Measurements from ENCODE around the gene IPO4.

The IPO4 gene

GRCh38 chr14:24192933-24193332 lies 4.3 kb upstream of the IPO4 start:
- DNase-seq, result no peak

DNA sequence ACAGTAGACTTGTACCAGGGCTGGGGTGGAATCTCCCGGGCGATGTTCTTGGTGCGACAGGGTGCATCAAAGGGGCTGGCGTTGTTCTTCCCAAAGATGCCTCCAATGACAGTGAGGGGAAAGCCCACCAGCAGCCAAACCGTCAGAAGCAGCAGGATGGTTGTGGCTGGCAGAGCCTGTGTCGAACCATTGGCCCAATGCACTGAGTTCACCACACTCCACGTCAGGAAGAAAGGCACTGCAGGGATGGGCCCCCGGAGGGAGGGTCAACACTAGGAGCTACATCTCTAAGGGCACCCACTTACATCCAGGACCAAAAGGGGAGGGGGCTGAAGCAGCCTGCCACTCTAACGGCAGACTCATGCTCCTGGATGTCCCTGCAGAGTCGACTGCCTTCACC lies 1.8 kb upstream of the IPO4 start:
- DNase-seq, result no peak

GRCh38 chr14:24189460-24189859 lies 844 bp upstream of the IPO4 start:
- no peak for DNase-seq

- no peak for DNase-seq
Measured at GRCh38 chr14:24189059-24189375, 401 bp upstream of the IPO4 start.

- DNase-seq, result no peak
Measured at GRCh38 chr14:24187539-24187915, 1.1 kb downstream of the IPO4 start.

DNA sequence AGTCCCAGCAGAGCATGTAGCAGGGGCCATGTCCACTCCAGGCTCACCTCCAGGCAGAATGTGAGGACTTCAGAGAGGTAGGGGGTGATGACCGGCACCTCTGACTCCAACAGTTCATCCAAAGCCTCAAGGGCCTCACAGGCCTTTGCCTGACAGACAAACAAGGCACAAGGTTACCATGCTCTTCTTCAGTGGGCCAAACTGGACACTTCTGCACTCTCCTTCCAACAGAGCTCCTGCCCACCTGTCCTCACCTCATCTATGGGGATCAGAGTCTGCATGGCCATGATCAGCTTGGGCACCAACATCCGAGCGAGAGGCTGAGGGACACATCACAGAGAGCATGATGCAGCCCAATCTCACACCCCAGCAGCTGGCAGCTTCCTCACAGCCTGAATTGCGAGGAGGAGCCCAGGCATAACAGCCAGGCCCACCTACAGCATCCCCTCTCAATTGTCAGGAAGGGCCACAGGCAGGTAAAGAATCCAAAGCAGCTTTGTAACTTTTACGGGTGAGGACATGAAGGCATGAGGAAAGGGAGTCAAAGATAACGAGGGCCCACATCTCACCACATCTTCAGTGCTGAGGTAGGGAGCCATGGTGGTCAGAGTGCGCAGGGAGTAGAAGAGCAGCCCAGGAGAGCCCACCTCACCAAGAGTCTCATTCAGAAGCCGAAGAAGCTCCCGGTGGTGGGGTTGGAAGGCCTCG lies 1.6 kb downstream of the IPO4 start:
- no peak for DNase-seq

GRCh38 chr14:24185741-24186140 lies 2.9 kb downstream of the IPO4 start:
- no peak for DNase-seq

- no peak for DNase-seq
Measured at GRCh38 chr14:24185026-24185425, 3.6 kb downstream of the IPO4 start.

DNA sequence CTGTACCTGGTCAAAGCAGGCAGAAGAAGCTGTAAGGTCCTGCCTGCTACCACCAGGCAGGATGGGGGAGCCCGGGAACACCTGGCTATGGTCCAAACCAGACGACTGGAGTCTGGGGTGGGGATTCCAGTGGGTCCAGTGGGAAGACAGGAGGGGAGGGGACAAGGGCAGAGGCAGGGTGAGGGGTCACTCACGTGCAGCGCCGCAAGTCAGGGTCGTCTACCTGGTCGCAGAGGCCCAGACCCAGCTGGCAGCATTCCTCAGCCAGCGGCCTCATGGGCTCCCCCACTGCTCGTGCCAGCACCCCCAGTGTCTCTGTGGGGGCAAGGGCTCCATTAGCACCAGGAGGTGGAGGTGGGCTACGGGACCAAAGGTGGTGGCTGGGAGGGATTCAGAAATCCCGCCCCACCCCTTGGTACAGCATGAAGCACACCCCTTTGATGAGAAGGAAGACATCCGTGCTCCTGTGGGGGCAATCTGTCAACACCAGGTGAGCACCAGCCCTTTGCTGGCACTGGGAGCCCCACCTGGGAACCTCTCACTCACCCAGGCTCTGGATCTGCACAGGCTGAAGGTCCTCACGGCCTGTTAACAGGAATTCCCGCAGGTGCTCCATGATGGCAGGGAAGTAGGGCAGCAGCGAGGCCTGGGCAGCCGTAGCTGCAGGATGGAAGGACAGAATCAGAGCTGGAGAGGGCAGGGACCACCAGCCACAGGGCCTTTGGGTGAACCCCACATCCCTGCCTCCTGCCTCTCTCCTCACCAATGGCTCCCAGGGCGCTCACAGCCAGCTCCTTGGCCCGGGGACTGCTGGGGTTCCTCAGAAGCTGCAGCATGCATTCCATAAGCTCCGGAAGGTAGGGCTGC lies 4.3 kb downstream of the IPO4 start:
- no peak for DNase-seq

DNA sequence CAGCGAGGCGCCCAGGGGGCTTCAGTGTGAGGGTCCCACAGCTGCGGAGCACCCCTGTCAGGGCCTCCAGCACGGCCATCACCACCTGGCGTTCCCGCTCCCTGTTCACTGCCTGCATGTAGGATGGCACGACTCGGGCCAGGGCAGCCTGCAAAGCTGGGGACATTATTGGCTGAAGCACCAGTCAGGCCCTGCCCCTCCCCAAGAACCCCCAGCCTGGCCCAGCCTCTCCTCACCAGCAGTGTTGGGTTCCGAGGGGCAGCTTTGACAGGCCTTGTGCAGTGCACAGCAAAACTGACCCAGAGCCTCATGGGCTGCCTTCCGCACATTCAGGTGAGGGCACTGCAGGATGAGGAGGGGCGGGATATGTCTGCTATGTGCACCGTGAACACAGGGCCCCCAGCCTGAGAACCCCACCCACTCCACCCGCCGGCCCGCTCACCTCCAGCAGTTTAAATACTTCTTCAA lies 5.6 kb downstream of the IPO4 start:
- DNase-seq, result no peak

DNA sequence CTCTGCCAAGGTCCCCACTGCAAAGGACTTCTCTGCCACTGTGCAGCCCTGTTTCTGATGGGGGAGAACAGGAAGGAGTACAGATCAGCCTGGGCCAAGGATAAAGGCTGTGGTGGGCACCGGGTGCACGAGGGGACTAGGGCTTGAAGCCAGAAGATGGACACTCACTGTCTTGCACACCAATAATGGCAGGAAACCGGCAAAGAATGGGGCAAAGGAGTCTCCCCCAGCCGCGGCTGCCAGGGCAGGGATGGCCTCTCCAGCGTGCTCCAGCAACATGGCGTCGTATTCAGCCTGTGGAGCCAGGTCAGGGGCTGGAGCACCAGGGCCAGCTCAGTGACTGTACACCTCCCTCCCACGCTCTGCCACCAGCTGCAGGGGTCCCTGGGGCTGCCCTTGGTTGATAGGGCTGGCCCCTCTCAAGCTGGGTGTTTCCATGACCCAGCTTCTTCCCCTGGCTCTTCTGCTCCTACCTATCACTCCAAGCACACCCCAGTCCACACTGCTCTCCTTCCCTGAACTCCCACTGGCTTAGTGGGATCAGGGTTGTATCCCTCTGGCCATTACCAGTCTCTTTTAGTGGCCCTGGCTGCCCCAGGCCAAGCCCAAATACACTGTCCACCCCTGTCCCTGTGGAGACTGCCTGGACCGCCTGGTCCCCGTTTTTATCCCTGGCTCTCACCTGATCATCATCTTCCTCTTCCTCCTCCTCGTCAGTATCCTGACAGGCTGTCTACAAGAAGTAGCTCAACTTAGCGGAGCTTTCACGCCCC lies 6.3 kb downstream of the IPO4 start:
- no peak for DNase-seq

GRCh38 chr14:24181371-24182077 lies 7.1 kb downstream of the IPO4 start:
- no peak for DNase-seq

GRCh38 chr14:24179961-24180796 lies 8.4 kb downstream of the IPO4 start:
- no peak for DNase-seq

DNA sequence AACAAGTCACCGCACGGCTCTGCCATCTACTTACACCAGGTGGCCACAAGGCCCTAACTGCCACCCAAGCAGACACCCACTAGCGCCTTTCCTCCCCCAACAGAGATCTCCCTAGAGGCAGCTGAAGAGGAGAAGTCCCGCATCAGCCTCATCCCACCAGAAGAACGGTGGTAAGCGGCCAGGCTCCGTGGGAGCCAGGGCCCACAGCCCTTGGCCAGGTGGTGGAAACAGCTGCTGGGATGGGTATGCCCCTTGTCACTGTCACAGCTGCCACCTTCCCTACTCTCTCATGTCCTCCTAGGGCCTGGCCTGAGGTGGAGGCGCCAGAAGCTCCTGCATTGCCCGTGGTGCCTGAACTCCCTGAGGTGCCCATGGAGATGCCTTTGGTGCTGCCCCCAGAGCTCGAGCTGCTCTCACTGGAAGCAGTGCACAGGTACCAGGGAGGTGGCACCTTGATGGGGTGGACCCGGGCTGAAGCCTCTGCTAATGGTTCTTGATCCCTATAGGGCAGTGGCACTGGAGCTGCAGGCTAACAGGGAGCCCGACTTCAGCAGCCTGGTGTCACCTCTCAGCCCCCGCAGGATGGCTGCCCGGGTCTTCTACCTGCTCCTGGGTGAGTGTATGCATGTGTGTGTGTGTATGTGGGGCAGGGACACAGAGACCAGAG lies 9.2 kb downstream of the IPO4 start:
- DNase-seq, result no peak

GRCh38 chr14:24178399-24179178 lies 10.0 kb downstream of the IPO4 start:
- DNase-seq, result no peak

- DNase-seq, result no peak
Measured at GRCh38 chr14:24177891-24178290, 10.7 kb downstream of the IPO4 start.

GRCh38 chr14:24177041-24177825 lies 11.4 kb downstream of the IPO4 start:
- DNase-seq, result no peak

DNA sequence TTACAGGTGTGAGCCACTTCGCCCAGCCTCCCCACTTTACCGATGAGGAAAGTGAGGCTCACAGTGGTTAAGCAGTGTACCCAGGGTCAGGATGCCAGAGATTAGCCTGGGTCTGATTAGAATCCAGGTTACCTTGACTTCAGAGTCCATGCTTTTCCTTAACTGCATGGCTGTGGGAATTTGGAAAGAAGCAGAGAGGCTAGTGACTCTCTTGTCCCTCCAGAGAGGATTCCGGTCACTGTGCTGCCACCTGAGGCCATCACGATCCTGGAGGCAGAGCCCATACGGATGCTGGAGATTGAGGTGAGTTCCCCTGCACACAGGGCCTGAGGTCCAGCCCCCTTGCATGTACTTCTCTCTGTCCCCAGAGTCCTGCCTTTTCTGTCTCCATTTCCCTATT lies 12.0 kb downstream of the IPO4 start:
- DNase-seq, result no peak

- no peak for DNase-seq
Measured at GRCh38 chr14:24172871-24173281, 15.7 kb downstream of the IPO4 start.

Measured in activated CD4-positive, CD25-positive, alpha-beta regulatory T cell treated with anti-CD3 and anti-CD28 coated beads, Interleukin-2, amount 50 U/mL, for 72 hours (primary cell).